T1000 (cell line): ENCODE results near the gene SP140.
"Not testable (repeated sequence)": the region's sequence is repeated elsewhere in the genome, so short reads cannot be mapped to it uniquely, and the experiment has no call there.

Source experiments
- DNase-seq: peaks from one replicate; lab custom pipeline; 2025; ENCODE audit warnings: mixed read lengths; lab: John Stamatoyannopoulos, UW

Gene SP140

DNA sequence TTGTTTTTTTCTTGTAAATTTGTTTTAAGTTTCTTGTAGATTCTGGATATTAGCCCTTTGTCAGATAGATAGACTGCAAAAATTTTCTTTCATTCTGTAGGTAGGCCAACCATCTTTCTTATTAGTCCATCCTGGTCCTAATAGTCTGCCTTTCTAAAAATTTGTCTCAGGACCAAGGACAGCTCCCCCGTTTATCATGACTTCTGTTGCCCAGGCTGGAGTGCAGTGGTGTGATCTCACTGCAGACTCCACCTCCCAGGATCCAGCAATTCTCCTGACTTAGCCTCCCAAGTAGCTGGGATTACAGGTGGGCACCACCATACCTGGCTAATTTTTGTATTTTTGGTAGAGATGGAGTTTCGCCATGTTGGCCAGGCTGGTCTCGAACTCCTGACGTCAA lies 63.8 kb downstream of the SP140 start:
- DNase-seq, result not testable (repeated sequence)

DNA sequence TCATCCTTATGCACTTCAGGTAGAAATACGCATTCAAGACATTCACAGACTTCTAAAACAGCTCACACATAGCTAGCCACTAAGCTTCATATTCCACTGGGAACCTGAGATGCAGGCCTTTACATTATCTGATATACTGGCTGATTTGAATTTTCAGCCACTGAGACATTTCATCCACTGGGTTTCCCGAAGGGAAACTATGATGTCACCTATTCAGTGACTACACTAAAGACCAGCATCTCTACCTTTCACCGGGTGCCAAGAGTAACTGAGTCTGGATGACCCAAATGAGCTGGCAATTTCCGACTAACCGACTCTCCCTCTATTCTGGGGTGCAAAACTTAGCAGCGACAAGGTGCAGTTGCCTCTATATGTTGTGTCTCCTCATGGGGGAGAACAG lies 69.7 kb downstream of the SP140 start:
- DNase-seq, result no peak

GRCh38 chr2:230296917-230297316 lies 71.4 kb downstream of the SP140 start:
- no peak for DNase-seq

DNA sequence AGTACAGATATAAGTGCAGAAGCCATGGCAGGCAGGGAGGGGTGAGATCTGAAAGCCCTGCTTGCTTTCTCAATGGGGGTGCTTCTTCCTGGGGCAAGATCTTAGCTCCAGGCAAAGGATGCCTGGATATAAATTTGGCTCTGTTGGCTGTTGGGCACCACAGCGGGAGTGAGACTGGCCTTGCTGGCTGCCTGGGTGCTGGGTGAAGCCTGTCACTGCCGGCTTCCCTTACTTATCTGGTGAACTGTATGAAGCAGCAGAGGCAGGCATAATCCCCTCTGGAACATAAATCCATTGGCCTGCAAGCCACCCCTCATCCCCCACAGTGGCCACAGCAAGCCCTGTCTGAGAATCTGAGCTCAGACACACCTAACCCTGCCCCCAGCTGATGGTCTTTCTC lies 74.1 kb downstream of the SP140 start:
- DNase-seq, result no peak

GRCh38 chr2:230305416-230306275 lies 80.1 kb downstream of the SP140 start:
- no peak for DNase-seq

GRCh38 chr2:230306474-230306873 lies 80.9 kb downstream of the SP140 start:
- no peak for DNase-seq

GRCh38 chr2:230307485-230307884 lies 81.9 kb downstream of the SP140 start:
- no peak for DNase-seq

- DNase-seq, result no peak
Measured at GRCh38 chr2:230308402-230309000, 83.0 kb downstream of the SP140 start.

DNA sequence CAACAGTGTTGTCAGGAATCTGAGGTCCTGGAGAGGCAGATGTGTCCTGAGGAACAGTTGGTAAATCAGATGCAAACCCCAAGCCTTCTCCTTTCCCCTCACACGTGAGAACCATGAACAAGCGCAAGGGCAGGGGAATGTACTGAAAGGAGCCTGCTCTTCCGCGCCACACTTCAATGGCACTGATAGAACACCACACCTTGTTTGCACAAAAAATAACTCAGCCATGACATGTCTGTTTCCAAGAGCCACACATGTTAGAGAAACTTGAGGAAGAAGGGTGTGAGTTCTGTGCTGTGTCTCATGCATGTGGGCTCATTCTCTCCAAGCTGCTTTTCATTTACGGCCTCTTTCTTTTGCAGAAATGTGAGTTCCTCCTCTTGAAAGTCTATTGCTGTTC lies 85.3 kb downstream of the SP140 start:
- not testable (repeated sequence) for DNase-seq

DNA sequence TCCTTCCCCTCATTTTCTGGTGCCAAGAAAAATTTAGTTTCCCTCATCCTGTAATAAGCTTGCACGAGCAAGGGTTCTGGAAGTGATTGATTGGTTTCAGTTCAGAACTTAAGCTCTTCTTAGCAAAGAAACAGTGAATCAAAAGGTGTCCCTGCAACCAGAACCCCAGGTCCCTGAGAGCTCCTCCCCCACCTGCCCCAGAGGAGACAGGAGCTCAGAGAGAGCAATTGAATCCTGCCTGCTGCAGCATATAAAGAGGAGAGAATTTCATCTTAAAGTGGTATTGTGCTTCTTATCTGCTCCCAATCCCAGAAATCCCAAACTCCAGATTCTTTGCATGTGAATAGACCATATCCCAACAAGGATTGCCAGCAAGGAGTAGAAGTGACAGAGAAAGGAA lies 86.1 kb downstream of the SP140 start:
- DNase-seq, result not testable (repeated sequence)

DNA sequence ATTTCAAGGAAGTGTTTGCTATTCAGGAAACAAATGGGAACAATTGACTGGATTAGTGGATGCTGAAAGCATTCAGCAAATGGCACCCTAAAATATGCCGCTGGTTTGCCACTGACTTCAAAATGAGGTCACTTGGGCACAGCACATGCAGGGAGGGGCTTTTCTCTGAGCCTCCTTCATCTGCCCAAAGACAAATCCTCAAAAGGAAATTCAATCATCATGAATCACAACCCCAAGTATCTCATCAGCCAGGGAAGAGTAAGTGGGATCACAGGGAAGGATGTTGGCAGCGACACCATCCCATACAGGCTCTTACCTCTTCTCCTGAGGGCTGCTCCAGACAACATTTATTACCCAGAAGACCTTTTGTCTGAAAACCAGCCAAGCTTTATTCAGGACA lies 87.1 kb downstream of the SP140 start:
- no peak for DNase-seq

- no peak for DNase-seq
Measured at GRCh38 chr2:230317366-230317765, 91.8 kb downstream of the SP140 start.

- DNase-seq, result no peak
Measured at GRCh38 chr2:230318190-230319121, 92.9 kb downstream of the SP140 start.

GRCh38 chr2:230319211-230319862 lies 93.8 kb downstream of the SP140 start:
- no peak for DNase-seq

DNA sequence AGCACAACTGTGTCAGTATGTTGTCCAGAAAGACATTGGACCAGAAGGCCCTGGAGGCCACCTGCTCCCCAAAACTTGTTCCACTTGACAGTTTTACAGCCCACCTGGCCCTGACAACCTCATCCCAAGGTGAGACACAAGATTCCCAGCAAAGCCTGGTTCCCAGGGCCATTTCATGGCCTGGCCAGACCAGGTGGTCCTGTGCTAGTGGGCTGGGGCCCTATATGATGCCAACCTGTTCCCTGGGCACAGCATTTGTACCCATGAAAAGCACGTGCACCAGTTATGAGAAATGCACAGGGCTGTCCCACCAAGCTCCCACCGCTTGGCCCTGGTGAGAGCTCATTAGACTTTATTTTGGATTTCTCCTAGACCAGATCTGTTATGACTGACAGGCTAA lies 95.5 kb downstream of the SP140 start:
- DNase-seq, result no peak

DNA sequence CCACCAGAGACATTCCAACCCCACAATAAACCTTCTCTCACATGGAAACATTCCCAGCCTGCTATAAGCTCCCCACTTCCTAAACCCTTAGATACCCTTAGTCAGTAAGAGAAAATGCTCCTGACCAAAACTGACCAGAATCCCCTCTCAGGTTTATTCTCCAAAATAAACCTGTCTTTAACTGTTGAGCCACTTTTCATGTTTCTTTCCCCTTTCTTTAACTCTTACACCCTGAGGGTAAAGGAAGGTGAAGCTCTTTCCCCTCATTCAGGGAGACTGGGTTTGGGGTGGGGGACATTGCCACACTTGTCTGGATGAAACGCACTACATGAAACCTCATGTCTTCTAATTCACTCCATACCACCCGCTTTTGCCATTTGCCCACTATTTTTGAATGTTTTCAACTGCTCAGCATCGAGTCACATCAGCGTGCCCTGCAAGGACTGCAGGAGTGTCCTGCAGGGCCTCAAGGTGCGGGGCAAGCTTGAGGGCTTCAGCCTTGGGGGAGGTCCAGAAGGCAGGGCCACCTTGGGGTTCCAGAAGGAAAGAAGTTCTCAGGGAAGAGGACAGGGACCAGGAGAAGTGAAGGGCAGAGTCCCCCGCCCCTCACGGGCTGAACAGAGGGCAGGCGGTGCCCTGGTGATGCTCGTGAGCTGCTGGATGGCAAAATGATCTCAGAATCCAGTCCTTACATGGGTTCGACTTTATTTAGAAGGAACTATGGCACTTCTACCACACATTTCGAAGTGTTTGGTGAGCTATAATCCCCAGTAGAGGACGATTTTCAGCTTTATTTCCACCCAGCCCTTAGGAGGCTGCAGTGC lies 97.2 kb downstream of the SP140 start:
- no peak for DNase-seq

- no peak for DNase-seq
Measured at GRCh38 chr2:230323385-230324106, 98.0 kb downstream of the SP140 start.

DNA sequence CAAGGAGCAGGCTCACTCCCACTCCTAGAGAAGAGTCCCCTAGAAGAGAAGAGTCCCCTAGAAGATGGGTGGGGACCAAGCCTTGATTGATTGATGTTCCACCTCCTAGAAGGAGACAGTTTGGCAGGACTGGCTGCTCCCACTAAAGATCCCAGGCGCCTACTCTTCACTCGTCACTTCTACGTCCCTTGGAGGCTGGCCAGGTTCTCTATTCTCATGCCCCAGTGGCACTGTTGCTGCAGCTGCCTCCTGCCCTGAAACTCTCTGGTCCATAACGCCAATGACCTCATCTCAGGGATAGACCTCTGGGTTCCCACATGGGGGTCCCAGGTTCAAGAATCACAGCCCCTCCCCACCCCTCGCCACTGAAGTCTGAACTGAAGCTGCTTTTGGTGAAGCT lies 99.0 kb downstream of the SP140 start:
- no peak for DNase-seq

- DNase-seq, result no peak
Measured at GRCh38 chr2:230325316-230326243, 100.0 kb downstream of the SP140 start.
